GM13977 (cell line): ENCODE measurements around the gene CEBPZOS.
A peak's percentile ranks its signal among the peaks of the same experiment; 100 is the strongest.

Experiments used
- DNase-seq: peaks from one replicate; pipeline ENCODE4 v3.0.0; 2012; ENCODE audit warnings: low spot score
- CTCF ChIP-seq: IDR thresholded peaks from 2 replicates; pipeline ENCODE4 v1.5.1; 2012; ENCODE audit warnings: mild to moderate bottlenecking, control low read depth; ENCODE audit not compliant: insufficient read depth; ENCODE audit errors: extremely low read depth, missing control alignments
- in situ Hi-C: fragments of 300-500 bp; cut with MboI; formaldehyde crosslinking; loops from one replicate; pipeline ENCODE4 v1.12.0; 2022; ENCODE audit warnings: low sequenced_read_pairs, low pct_unique_long_range_greater_than_20kb, mixed read lengths, inconsistent platforms; ENCODE audit not compliant: unreplicated experiment

Gene CEBPZOS

GRCh38 chr2:37231241-37232130 is 35.2 kb downstream of the CEBPZOS start, which contains the start of the genes CEBPZ and NDUFAF7:
TSS of gene CEBPZ (minus strand) at chr2:37231596. CDS start at chr2:37231567, 29 bp downstream.
TSS of gene NDUFAF7 (plus strand) at chr2:37231658. CDS start at chr2:37231706, 48 bp downstream.
- peak; percentile 89 for DNase-seq
- TF ChIP-seq CTCF = no peak
- in situ Hi-C loops = no loop called here

GRCh38 chr2:37232131-37232933 is 36.0 kb downstream of the CEBPZOS start:
- in situ Hi-C loops = no loop called here
- peak; percentile 27 for DNase-seq
- no peak for TF ChIP-seq CTCF

GRCh38 chr2:37243435-37243834 is 47.1 kb downstream of the CEBPZOS start:
- in situ Hi-C loops = no loop called here
- TF ChIP-seq CTCF = no peak
- no peak for DNase-seq

- DNase-seq = peak; percentile 41
- TF ChIP-seq CTCF = no peak
- in situ Hi-C loops = no loop called here
Measured at GRCh38 chr2:37244017-37244416, 47.7 kb downstream of the CEBPZOS start.

GRCh38 chr2:37244755-37245154 is 48.5 kb downstream of the CEBPZOS start:
- no peak for DNase-seq
- no peak for TF ChIP-seq CTCF
- in situ Hi-C loops = no loop called here

- TF ChIP-seq CTCF = no peak
- DNase-seq = no peak
- in situ Hi-C loops = no loop called here
Measured at GRCh38 chr2:37246205-37246604, 49.9 kb downstream of the CEBPZOS start.
